Esophagus squamous epithelium (tissue), 5 donors: ENCODE results near the gene GREM1. TPM values are rescaled to one million over a fixed set of nuclear protein-coding genes. Genes with fewer than 3 reads are reported as not detected.

ENCODE experiments used
- DNase-seq: peaks from one replicate; lab custom pipeline; 2025; lab: John Stamatoyannopoulos, UW
- H3K27ac ChIP-seq, 4 donors: fragments of 200-600 bp; sonication (generic); one replicate each; pipeline ENCODE4 v1.5.1; 2016 to 2019; ENCODE audit warnings: mild to moderate bottlenecking in 1 of 4
- H3K27me3 ChIP-seq, 4 donors: fragments of 200-600 bp; sonication (generic); 1 replicate in 3 of 4; 2 replicates in 1 of 4; pipeline versions ENCODE4 v1.5.1 to v1.6.0; 2017 to 2021; ENCODE audit warnings: antibody characterized with exemption in 1 of 4
- H3K36me3 ChIP-seq, 3 donors: fragments of 200-600 bp; sonication (generic); one replicate each; pipeline ENCODE4 v1.5.1; 2016 to 2019
- H3K4me1 ChIP-seq, 3 donors: fragments of 200-600 bp; sonication (generic); one replicate each; pipeline ENCODE4 v1.5.1; 2017 to 2019
- H3K4me3 ChIP-seq, 4 donors: fragments of 200-600 bp; sonication (generic); 1 replicate in 3 of 4; 2 replicates in 1 of 4; pipeline ENCODE4 v1.5.1; 2016 to 2019; ENCODE audit warnings: mild to moderate bottlenecking in 2 of 4, moderate library complexity in 1 of 4
- H3K9me3 ChIP-seq, 3 donors: fragments of 200-600 bp; sonication (generic); one replicate each; pipeline ENCODE4 v1.5.1; 2016 to 2019
- CTCF ChIP-seq, 6 experiments: fragments of 450-650 bp in 4 of 6; fragments of 200-600 bp in 2 of 6; sonication (generic) in 2 of 6; IDR thresholded peaks; one replicate each; pipeline ENCODE4 v1.5.1; 2016 to 2019; ENCODE audit warnings: antibody characterized with exemption in 6 of 6, mild to moderate bottlenecking in 4 of 6, moderate library complexity in 4 of 6
- POLR2A ChIP-seq, 4 donors: fragments of 450-650 bp; IDR thresholded peaks; one replicate each; pipeline ENCODE4 v1.6.1; 2017; ENCODE audit warnings: antibody characterized with exemption in 4 of 4, mild to moderate bottlenecking in 4 of 4, moderate library complexity in 3 of 4
- WGBS, 2 donors: methylation state at CpG; one replicate each; pipeline ENCODE4 v1.1.5; 2018; 5-methylcytosine and 5-hydroxymethylcytosine counted together
- intact Hi-C: fragments of 100-400 bp; cut with DNase I; formaldehyde crosslinking; loops from one replicate; pipeline ENCODE4 v1.15.0; 2022
- total RNA-seq, 4 donors: library from RNA; depleted of rRNA; stranded (reverse); fragments of >200 nt; gene quantifications; one replicate each; pipeline ENCODE4 v1.1.0, GENCODE V29; 2016
- donor health status: DM: yes; HTN: yes; CAD: no.

Gene GREM1
- total RNA-seq, 4 donors from 2014 or later: 0.30 to 11.6 (median 6.4) TPM

- peaks cover 2 to 79% (median 25%) of the 10 kb centered on the region in 4 donors for H3K27me3 ChIP-seq
- peak overlapping the region in 2 of 4 donors; percentile 60 to 86 for H3K27ac ChIP-seq
- no peak for DNase-seq
- no peaks in the 10 kb centered on the region for H3K36me3 ChIP-seq
- H3K4me3 ChIP-seq: no peak overlapping the region
- peaks cover 0 to 30% (median 12%) of the 10 kb centered on the region in 3 donors for H3K4me1 ChIP-seq
- WGBS, 2 donors: 46 to 52% methylated on average over 4 of the region's 4 CpGs
- no peaks in the 10 kb centered on the region for H3K9me3 ChIP-seq
- no peak for TF ChIP-seq CTCF (IDR thresholded peaks at IDR 0.05)
- no peak for TF ChIP-seq POLR2A (IDR thresholded peaks at IDR 0.05)
- intact Hi-C loops: no loop called here
Measured at GRCh38 chr15:32715276-32715675, 2.5 kb upstream of the GREM1 start.

GRCh38 chr15:32716216-32716914, 1.4 kb upstream of the GREM1 start:
- Histone ChIP-seq H3K4me3 (peak overlapping the region in 2 of 4 donors; percentile 49 to 69), H3K27ac (peak overlapping the region in 3 of 4 donors; percentile 78 to 91 (median 86)), H3K9me3 (no peaks in the 10 kb centered on the region), H3K27me3 (peaks cover 3 to 89% (median 25%) of the 10 kb centered on the region in 4 donors), H3K36me3 (no peaks in the 10 kb centered on the region), H3K4me1 (peaks cover 0 to 30% (median 12%) of the 10 kb centered on the region in 3 donors)
- no peak for TF ChIP-seq POLR2A (IDR thresholded peaks at IDR 0.05)
- no peak for TF ChIP-seq CTCF (IDR thresholded peaks at IDR 0.05)
- intact Hi-C loops: no loop called here
- 29 to 33% methylated on average over 13 of the region's 13 CpGs for WGBS, 2 donors
- no peak for DNase-seq

GRCh38 chr15:32716915-32717425, 834 bp upstream of the GREM1 start:
- Histone ChIP-seq H3K9me3 (no peaks in the 10 kb centered on the region), H3K36me3 (no peaks in the 10 kb centered on the region), H3K4me1 (peaks cover 0 to 30% (median 12%) of the 10 kb centered on the region in 3 donors), H3K27ac (peak overlapping the region; percentile 65 to 91 (median 82)), H3K27me3 (peaks cover 3 to 92% (median 25%) of the 10 kb centered on the region in 4 donors), H3K4me3 (peak overlapping the region; percentile 29 to 69 (median 48))
- intact Hi-C loops: no loop called here
- no peak for DNase-seq
- TF ChIP-seq POLR2A (IDR thresholded peaks at IDR 0.05) (no peak), CTCF (IDR thresholded peaks at IDR 0.05) (no peak)
- 18 to 27% methylated on average over 12 to 14 of the region's 21 CpGs for WGBS, 2 donors

GRCh38 chr15:32718227-32718820, 520 bp downstream of the GREM1 start:
- WGBS, 2 donors: 7% methylated on average over 34 of the region's 60 CpGs; no CpG with 5 or more reads in 1 of the 2 donors
- TF ChIP-seq POLR2A (IDR thresholded peaks at IDR 0.05) (no peak), CTCF (IDR thresholded peaks at IDR 0.05) (no peak)
- Histone ChIP-seq H3K4me3 (peak overlapping the region; percentile 29 to 69 (median 48)), H3K9me3 (no peaks in the 10 kb centered on the region), H3K36me3 (no peaks in the 10 kb centered on the region), H3K4me1 (peaks cover 0 to 30% (median 12%) of the 10 kb centered on the region in 3 donors), H3K27me3 (peaks cover 3 to 82% (median 25%) of the 10 kb centered on the region in 4 donors), H3K27ac (peak overlapping the region; percentile 58 to 91 (median 76))
- no peak for DNase-seq
- intact Hi-C loops: no loop called here
